Loucy (cell line): ENCODE results near the gene RHOT2.

Source experiments
- H2AFZ ChIP-seq: fragments of 200-600 bp; sonication (generic); 2 replicates; pipeline ENCODE4 v1.6.0; 2016; ENCODE audit warnings: antibody characterized with exemption, mild to moderate bottlenecking, low read length, moderate library complexity
- H3F3A ChIP-seq: fragments of 200-600 bp; 2 replicates; pipeline ENCODE4 v1.6.0; 2016; ENCODE audit warnings: antibody characterized with exemption, low read depth, mild to moderate bottlenecking
- H3K27me3 ChIP-seq: fragments of 200-600 bp; sonication (generic); 2 replicates; pipeline ENCODE4 v1.6.1; 2014; ENCODE audit warnings: low read length, mild to moderate bottlenecking; ENCODE audit not compliant: insufficient read depth, poor library complexity, severe bottlenecking
- H3K36me3 ChIP-seq: fragments of 200-600 bp; sonication (generic); 2 replicates; pipeline ENCODE4 v1.6.1; 2016; ENCODE audit warnings: low read length; ENCODE audit not compliant: insufficient read depth
- H3K4me1 ChIP-seq: fragments of 200-600 bp; sonication (generic); 2 replicates; pipeline ENCODE4 v1.5.1; 2014; ENCODE audit warnings: low read length, mild to moderate bottlenecking; ENCODE audit not compliant: insufficient read depth, poor library complexity, severe bottlenecking
- H3K4me2 ChIP-seq: fragments of 200-600 bp; sonication (generic); 2 replicates; pipeline ENCODE4 v1.6.0; 2014; ENCODE audit warnings: antibody characterized with exemption, low read length, low read depth, mild to moderate bottlenecking; ENCODE audit not compliant: poor library complexity, severe bottlenecking
- H3K4me3 ChIP-seq: fragments of 200-600 bp; sonication (generic); 2 replicates; pipeline ENCODE4 v1.5.1; 2014; ENCODE audit warnings: low read length, mild to moderate bottlenecking, mixed read lengths; ENCODE audit not compliant: poor library complexity, severe bottlenecking
- H3K79me2 ChIP-seq: fragments of 200-600 bp; sonication (generic); 2 replicates; pipeline ENCODE4 v1.6.1; 2014; ENCODE audit warnings: low read length; ENCODE audit not compliant: insufficient read depth
- H3K9ac ChIP-seq: fragments of 200-600 bp; sonication (generic); 2 replicates; pipeline ENCODE4 v1.6.0; 2014; ENCODE audit warnings: mild to moderate bottlenecking, low read depth, low read length, moderate library complexity; ENCODE audit not compliant: poor library complexity, severe bottlenecking
- H3K9me2 ChIP-seq: fragments of 200-600 bp; sonication (generic); replicated peaks from 2 replicates; pipeline ENCODE4 v1.6.1; 2016; ENCODE audit warnings: low read depth, low read length, mixed read lengths
- H3K9me3 ChIP-seq: fragments of 200-600 bp; sonication (generic); 2 replicates; pipeline ENCODE4 v1.6.1; 2014; ENCODE audit warnings: mild to moderate bottlenecking, antibody characterized with exemption, low read length, low read depth; ENCODE audit not compliant: insufficient read depth
- H4K20me1 ChIP-seq: fragments of 200-600 bp; sonication (generic); 2 replicates; pipeline ENCODE4 v1.6.0; 2014; ENCODE audit warnings: antibody characterized with exemption, low read length, mild to moderate bottlenecking; ENCODE audit not compliant: insufficient read depth, poor library complexity, severe bottlenecking
- EZH2phosphoT487 ChIP-seq: fragments of 200-600 bp; IDR thresholded peaks from 2 replicates; pipeline ENCODE4 v1.6.1; 2018; ENCODE audit warnings: antibody characterized with exemption, mild to moderate bottlenecking, moderate library complexity, borderline replicate concordance
- TF ChIP-seq, protein P1 (sequence below): fragments of 200-600 bp; sonication (generic); conservative IDR thresholded peaks from 2 replicates; pipeline ENCODE4 v1.5.1; 2014; ENCODE audit warnings: mild to moderate bottlenecking, antibody characterized with exemption, low read length

RHOT2 gene

DNA sequence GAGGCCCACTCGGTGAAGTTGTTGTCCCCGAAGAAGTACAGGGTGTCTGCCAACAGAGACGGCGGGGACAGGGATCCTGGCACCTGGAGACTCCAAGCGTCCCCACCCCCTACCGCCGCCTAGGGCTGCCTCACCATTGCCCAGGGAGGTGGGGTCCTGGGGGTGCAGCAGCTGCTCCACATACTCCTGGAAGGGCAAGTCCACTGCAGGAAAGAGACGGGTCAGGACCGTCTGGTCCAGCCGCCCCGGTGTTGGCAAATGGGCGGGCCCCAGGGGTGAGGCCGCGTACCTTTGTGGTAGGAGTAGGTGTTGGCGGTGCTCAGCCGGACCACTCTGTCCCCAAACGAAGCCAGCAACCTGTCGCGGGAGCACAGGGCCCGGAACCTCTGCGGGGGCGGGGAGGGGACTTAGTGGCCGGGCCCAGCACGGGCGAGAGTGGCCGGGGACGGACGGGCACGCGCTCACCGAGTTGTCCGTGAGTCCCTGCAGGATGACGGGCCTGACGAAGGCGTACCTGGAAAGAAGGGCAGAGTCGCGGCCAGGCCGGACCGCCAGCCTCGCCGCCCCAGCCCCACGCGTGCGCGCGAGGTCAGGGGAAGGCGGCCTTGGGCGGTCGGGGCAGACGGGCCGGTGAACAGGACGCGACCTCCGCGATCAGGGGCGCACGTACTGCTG lies 15.6 kb downstream of the RHOT2 start:
- no peak for TF ChIP-seq EZH2phosphoT487
- TF ChIP-seq, protein P1, sequence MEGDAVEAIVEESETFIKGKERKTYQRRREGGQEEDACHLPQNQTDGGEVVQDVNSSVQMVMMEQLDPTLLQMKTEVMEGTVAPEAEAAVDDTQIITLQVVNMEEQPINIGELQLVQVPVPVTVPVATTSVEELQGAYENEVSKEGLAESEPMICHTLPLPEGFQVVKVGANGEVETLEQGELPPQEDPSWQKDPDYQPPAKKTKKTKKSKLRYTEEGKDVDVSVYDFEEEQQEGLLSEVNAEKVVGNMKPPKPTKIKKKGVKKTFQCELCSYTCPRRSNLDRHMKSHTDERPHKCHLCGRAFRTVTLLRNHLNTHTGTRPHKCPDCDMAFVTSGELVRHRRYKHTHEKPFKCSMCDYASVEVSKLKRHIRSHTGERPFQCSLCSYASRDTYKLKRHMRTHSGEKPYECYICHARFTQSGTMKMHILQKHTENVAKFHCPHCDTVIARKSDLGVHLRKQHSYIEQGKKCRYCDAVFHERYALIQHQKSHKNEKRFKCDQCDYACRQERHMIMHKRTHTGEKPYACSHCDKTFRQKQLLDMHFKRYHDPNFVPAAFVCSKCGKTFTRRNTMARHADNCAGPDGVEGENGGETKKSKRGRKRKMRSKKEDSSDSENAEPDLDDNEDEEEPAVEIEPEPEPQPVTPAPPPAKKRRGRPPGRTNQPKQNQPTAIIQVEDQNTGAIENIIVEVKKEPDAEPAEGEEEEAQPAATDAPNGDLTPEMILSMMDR, result no peak
- Histone ChIP-seq H4K20me1 (peaks cover 2% of the 10 kb centered on the region), H3K4me3 (no peak overlapping the region), H3K36me3 (no peaks in the 10 kb centered on the region), H3K9ac (no peak overlapping the region), H3K4me1 (peaks cover 4% of the 10 kb centered on the region), H3F3A (no peaks in the 10 kb centered on the region), H3K9me3 (no peaks in the 10 kb centered on the region), H3K4me2 (no peak overlapping the region), H2AFZ (no peak overlapping the region), H3K79me2 (peaks cover 16% of the 10 kb centered on the region; the same call in 1 of the 2 replicates), H3K9me2 (no peaks in the 10 kb centered on the region), H3K27me3 (no peaks in the 10 kb centered on the region)

DNA sequence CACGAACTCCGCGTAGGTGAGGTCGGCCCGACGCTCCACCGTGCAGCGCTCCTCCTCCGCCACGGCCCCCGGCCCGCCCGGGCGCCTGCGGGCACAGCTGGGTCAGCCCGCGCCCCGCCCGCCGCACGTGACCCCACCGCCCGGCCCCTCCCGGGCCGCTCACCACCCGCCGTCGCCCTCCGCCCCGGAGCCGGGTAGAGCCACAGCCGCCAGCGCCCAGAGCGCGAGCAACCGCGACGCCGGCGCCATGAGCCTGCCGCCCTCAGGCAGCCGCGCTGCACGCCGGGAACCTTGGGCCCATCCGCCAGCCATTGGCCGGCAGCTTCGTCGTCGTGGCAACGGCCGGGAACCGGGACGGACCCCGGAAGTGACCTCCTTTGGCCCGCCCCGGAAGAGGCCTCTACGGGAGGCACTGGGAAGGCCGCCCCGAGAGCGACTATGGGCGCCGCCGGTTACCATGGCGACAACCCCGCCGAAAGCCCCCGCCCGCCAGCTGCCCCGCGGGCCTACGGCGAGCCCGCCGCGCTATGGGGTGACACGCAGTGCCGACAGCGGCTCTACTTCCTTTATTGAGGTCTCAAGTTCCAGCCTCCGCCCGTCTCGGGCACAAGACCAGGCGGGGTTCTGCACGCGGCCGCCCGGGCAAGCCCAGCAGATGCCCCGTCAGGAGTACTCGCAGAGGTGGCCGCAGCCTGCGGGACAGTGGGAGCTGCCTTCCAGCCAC lies 16.3 kb downstream of the RHOT2 start, which contains the start of gene JMJD8:
Gene JMJD8, minus strand, starts transcription at position 264 of the 724 bp plus-strand sequence. Its CDS starts 15 bp downstream, at position 249.
- H3K4me2 ChIP-seq, result no peak within 1 kb of the TSS
- no peaks in the 10 kb centered on the region for H3K9me3 ChIP-seq
- no peak for TF ChIP-seq EZH2phosphoT487
- TF ChIP-seq, protein P1, result no peak
- no peaks in the 10 kb centered on the region for H3F3A ChIP-seq
- H3K9me2 ChIP-seq, result no peaks in the 10 kb centered on the region
- H4K20me1 ChIP-seq, result peaks cover 2% of the 10 kb centered on the region
- peaks cover 6% of the 10 kb centered on the region for H3K4me1 ChIP-seq
- H3K9ac ChIP-seq, result no peak within 1 kb of the TSS
- no peak within 1 kb of the TSS for H2AFZ ChIP-seq
- no peak within 1 kb of the TSS for H3K4me3 ChIP-seq
- H3K27me3 ChIP-seq, result no peaks in the 10 kb centered on the region
- peaks cover 17% of the 10 kb centered on the region; the same call in 1 of the 2 replicates for H3K79me2 ChIP-seq
- H3K36me3 ChIP-seq, result no peaks in the 10 kb centered on the region

DNA sequence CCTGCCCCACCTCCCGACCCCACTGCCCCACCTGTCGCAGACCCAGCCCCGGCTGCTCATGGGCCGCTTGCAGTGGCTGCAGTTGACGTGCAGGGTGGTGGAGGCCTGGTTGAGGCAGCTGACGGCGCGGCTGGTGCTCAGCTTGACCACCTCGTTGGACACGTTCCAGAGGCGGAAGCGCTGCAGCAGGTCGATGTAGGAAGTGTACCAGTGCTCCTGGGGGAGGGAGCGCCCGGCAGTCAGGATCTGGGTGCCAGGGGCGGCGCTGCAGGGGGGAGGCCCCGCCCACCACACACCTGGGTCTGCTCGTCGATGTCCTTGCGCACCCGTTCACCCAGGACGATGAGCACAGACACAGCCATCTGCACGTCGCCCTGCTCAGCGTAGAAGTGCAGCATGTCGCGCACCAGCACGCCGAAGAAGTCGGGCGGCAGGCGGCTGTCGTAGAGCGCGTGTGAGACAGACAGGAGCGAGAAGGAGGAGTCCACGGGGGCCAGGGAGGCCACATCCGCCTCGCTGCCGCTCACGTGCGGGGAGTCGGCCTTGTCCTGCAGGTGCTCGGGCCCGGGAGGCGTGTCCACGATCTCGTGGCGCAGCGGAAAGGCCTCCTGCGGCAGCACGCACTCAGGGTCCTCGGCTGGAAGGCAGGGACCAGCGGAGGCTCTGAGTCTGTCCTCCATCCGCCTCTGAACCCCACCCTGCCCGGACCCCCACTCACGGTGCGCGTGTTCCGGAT lies 17.2 kb downstream of the RHOT2 start:
- TF ChIP-seq, protein P1, result no peak
- no peak for TF ChIP-seq EZH2phosphoT487
- Histone ChIP-seq H3K4me2 (no peak overlapping the region), H2AFZ (no peak overlapping the region), H4K20me1 (peaks cover 2% of the 10 kb centered on the region), H3K27me3 (no peaks in the 10 kb centered on the region), H3K4me3 (no peak overlapping the region), H3K4me1 (peaks cover 9% of the 10 kb centered on the region), H3K36me3 (no peaks in the 10 kb centered on the region), H3F3A (no peaks in the 10 kb centered on the region), H3K9ac (no peak overlapping the region), H3K9me3 (no peaks in the 10 kb centered on the region), H3K79me2 (peaks cover 23% of the 10 kb centered on the region), H3K9me2 (no peaks in the 10 kb centered on the region)
